GM12878 (cell line): ENCODE data around the gene CCDC71. TPM values are rescaled to one million over a fixed set of nuclear protein-coding genes. Genes with fewer than 3 reads are reported as not detected.

Source experiments
- ATAC-seq: fragments of 200-7000 bp; cut with Tn5 transposase; 3 replicates; pipeline ENCODE4 v1.9.1; 2020; ENCODE audit warnings: mild to moderate bottlenecking, moderate library complexity
- BruUV-seq: library from RNA; stranded (reverse); fragments of 400-500 nt; replicated peaks from 2 replicates; lab custom pipeline; 2021; lab: Mats Ljungman, UMichigan
- CTCF ChIA-PET: fragments of 300-600 bp; sonication (Branson Sonifier 250); formaldehyde crosslinking; extraction: SDS; loops from one replicate; lab custom pipeline; 2021; ENCODE audit warnings: inconsistent platforms; lab: Yijun Ruan, JAX
- POLR2A ChIA-PET: fragments of 350-600 bp; formaldehyde crosslinking; extraction: SDS; loops from one replicate; lab custom pipeline; 2021; ENCODE audit warnings: inconsistent platforms; lab: Charles Lee
- RAD21 ChIA-PET: fragments of 300-600 bp; sonication (Branson Sonifier 250); formaldehyde crosslinking; loops from one replicate; lab custom pipeline; 2023; ENCODE audit warnings: antibody characterized with exemption; ENCODE audit not compliant: unreplicated experiment; lab: Charles Lee
- SMC1A ChIA-PET: fragments of 300-600 bp; sonication (Branson Sonifier 250); formaldehyde crosslinking; loops from one replicate; lab custom pipeline; 2023; ENCODE audit not compliant: unreplicated experiment, uncharacterized antibody; lab: Charles Lee
- DNase-seq: peaks from one replicate; pipeline ENCODE4 v3.0.0-alpha.2; 2011; ENCODE audit warnings: low read depth, low spot score
- FAIRE-seq: peaks from 3 replicates; lab custom pipeline; 2011; peaks lifted over from hg19 to GRCh38; lab: Jason Lieb, UNC
- H2AFZ ChIP-seq: 2 replicates; pipeline ENCODE4 v1.6.0; 2011; ENCODE audit warnings: low read depth, low read length, control low read depth; ENCODE audit not compliant: control insufficient read depth
- H3K27ac ChIP-seq: 2 replicates; pipeline ENCODE4 v1.5.1; 2011; ENCODE audit warnings: control low read depth; ENCODE audit not compliant: control insufficient read depth, insufficient read depth
- H3K27me3 ChIP-seq, 2 experiments: replicated peaks in 1 of 2; 2 replicates each; pipeline versions ENCODE4 v1.6.0 to v1.6.1; 2011; ENCODE audit warnings: low read length in 1 of 2; ENCODE audit not compliant: control insufficient read depth in 2 of 2, insufficient read depth in 2 of 2
- H3K36me3 ChIP-seq, 2 experiments: 2 replicates each; pipeline ENCODE4 v1.5.1; 2011; ENCODE audit warnings: low read length in 1 of 2; ENCODE audit not compliant: control insufficient read depth in 2 of 2, insufficient read depth in 2 of 2
- H3K4me1 ChIP-seq: 2 replicates; pipeline ENCODE4 v1.6.1; 2011; ENCODE audit warnings: mild to moderate bottlenecking, low read length, moderate library complexity, mixed read lengths; ENCODE audit not compliant: control insufficient read depth, insufficient read depth
- H3K4me2 ChIP-seq: 2 replicates; pipeline ENCODE4 v1.6.0; 2011; ENCODE audit warnings: control low read depth; ENCODE audit not compliant: control insufficient read depth, insufficient read depth
- H3K4me3 ChIP-seq: fragments of 200-600 bp; sonication (generic); 2 replicates; pipeline ENCODE4 v1.5.1; 2016
- H3K79me2 ChIP-seq: 2 replicates; pipeline ENCODE4 v1.6.0; 2011; ENCODE audit warnings: low read length; ENCODE audit not compliant: control insufficient read depth, insufficient read depth
- H3K9ac ChIP-seq: 2 replicates; pipeline ENCODE4 v1.8.0; 2011; ENCODE audit warnings: low read length, control low read depth, mixed read lengths; ENCODE audit not compliant: control insufficient read depth, insufficient read depth
- H3K9me3 ChIP-seq: replicated peaks from 3 replicates; pipeline ENCODE4 v1.5.1; 2011; ENCODE audit warnings: mild to moderate bottlenecking, low read length; ENCODE audit not compliant: control insufficient read depth, insufficient read depth
- H4K20me1 ChIP-seq: 2 replicates; pipeline ENCODE4 v1.6.0; 2011; ENCODE audit not compliant: control insufficient read depth, insufficient read depth
- ATF7 ChIP-seq: fragments of 450-650 bp; IDR thresholded peaks from 2 replicates; pipeline ENCODE4 v1.6.1; 2016; ENCODE audit warnings: low read depth, mild to moderate bottlenecking
- BHLHE40 ChIP-seq, 2 experiments: fragments of 450-650 bp in 1 of 2; IDR thresholded peaks; 2 replicates each; pipeline ENCODE4 v1.6.1; 2011 to 2017; ENCODE audit warnings: low read depth in 2 of 2, borderline replicate concordance in 1 of 2, improper control_type of control experiment in 1 of 2, low read length in 1 of 2, mild to moderate bottlenecking in 1 of 2
- DPF2 ChIP-seq: fragments of 450-650 bp; IDR thresholded peaks from 2 replicates; pipeline ENCODE4 v1.6.1; 2017; ENCODE audit warnings: mild to moderate bottlenecking
- EZH2 ChIP-seq: IDR thresholded peaks from 2 replicates; pipeline ENCODE4 v1.6.1; 2012; ENCODE audit warnings: low read depth, mild to moderate bottlenecking, control low read depth, inconsistent platforms, low read length, borderline replicate concordance; ENCODE audit not compliant: control insufficient read depth
- HDGF ChIP-seq: fragments of 450-650 bp; IDR thresholded peaks from 2 replicates; pipeline ENCODE4 v1.6.1; 2016; ENCODE audit warnings: antibody characterized with exemption
- NFYA ChIP-seq: IDR thresholded peaks from 2 replicates; pipeline ENCODE4 v1.6.1; 2011; ENCODE audit warnings: low read depth, mild to moderate bottlenecking, low read length, improper control_type of control experiment, borderline replicate concordance
- NKRF ChIP-seq: fragments of 450-650 bp; conservative IDR thresholded peaks from 2 replicates; pipeline ENCODE4 v1.6.1; 2017; ENCODE audit warnings: mild to moderate bottlenecking, moderate library complexity
- NRF1 ChIP-seq: conservative IDR thresholded peaks from 2 replicates; pipeline ENCODE4 v1.6.1; 2011; ENCODE audit warnings: mild to moderate bottlenecking, low read depth, low read length, improper control_type of control experiment
- TCF7 ChIP-seq: IDR thresholded peaks from 2 replicates; pipeline ENCODE4 v1.6.1; 2014; ENCODE audit warnings: antibody characterized with exemption, borderline replicate concordance
- WGBS: methylation state at CpG from one replicate; pipeline ENCODE4 v1.1.6; 2016; ENCODE audit warnings: low lambda C conversion rate; ENCODE audit not compliant: insufficient replicate concordance, insufficient coverage; ENCODE audit errors: missing lambda C conversion rate; 5-methylcytosine and 5-hydroxymethylcytosine counted together
- in situ Hi-C: fragments of 300-500 bp; cut with MboI; formaldehyde crosslinking; loops from 9 replicates; pipeline ENCODE4 v1.14.3; 2018; ENCODE audit warnings: mixed read lengths
- intact Hi-C: fragments of 100-400 bp; cut with micrococcal nuclease; formaldehyde crosslinking; loops from one replicate; pipeline ENCODE4 v1.14.2; 2022; ENCODE audit not compliant: unreplicated experiment
- polyA plus RNA-seq, 11 experiments: library from polyadenylated mRNA; depleted of rRNA in 4 of 11; unstranded in 6 of 11; stranded (reverse) in 5 of 11; fragments of >200 nt; fragmentation: Nextera tagmentation in 4 of 11; fragmentation: Illumina TruSeq in 1 of 11; extraction: Ambion mirVana in 4 of 11; extraction: Trizol in 1 of 11; gene quantifications; 1 replicate in 1 of 11; 2 replicates in 10 of 11; pipeline versions ENCODE4 v1.2.1 to v1.2.3, GENCODE V29; 2011 to 2016; ENCODE audit warnings: inconsistent platforms in 2 of 11, missing spikeins in 2 of 11, low read depth in 1 of 11
- total RNA-seq, 4 experiments: library from RNA; depleted of rRNA in 3 of 4; stranded (reverse); fragments of >200 nt in 3 of 4; fragmentation: Illumina TruSeq in 1 of 4; extraction: Trizol in 1 of 4; gene quantifications; 2 replicates each; pipeline versions ENCODE4 v1.2.1 to v1.2.3, GENCODE V29; 2013 to 2021

CCDC71 gene
- total and polyA plus RNA-seq, 10 of the 15 experiments (the other 5 are each of a cell fraction or from before 2014, with no cell fraction given): 0.20 to 38.0 (median 16.1) TPM

DNA sequence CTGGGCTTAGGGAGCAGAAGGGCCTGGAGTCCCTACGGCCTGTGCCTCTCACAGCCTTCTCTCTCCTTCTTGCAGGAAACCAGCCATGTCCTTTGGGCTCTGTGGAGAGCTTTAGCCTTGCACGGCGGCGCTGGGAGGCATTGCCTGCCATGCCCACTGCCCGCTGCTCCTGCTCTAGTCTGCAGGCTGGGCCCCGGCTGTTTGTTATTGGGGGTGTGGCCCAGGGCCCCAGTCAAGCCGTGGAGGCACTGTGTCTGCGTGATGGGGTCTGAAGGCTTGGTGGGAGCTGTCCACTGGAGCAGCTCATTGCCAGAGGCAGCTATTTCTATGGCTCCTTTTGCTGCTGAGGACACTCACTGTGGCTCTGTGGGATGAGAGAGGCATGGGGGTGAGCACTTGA, 9.4 kb upstream of the CCDC71 start:
- no peaks in the 10 kb centered on the region for H4K20me1 ChIP-seq
- H3K27me3 ChIP-seq: no peaks in the 10 kb centered on the region
- no peaks in the 10 kb centered on the region for H3K4me1 ChIP-seq
- H2AFZ ChIP-seq: no peak overlapping the region
- ATAC-seq (no peak), FAIRE-seq (no peak), DNase-seq (no peak)
- SMC1A ChIA-PET: no interaction called here
- H3K79me2 ChIP-seq: no peaks in the 10 kb centered on the region
- CTCF ChIA-PET: no interaction called here
- in situ Hi-C loops (no loop called here), intact Hi-C loops (no loop called here)
- no peak overlapping the region for H3K27ac ChIP-seq
- no peak for TF ChIP-seq NRF1
- no peak for TF ChIP-seq DPF2
- no peak for TF ChIP-seq NKRF
- TF ChIP-seq EZH2: no peak
- TF ChIP-seq NFYA: no peak
- no peak for TF ChIP-seq ATF7
- no peak for TF ChIP-seq HDGF
- TF ChIP-seq BHLHE40 (IDR thresholded peaks at IDR 0.05; ENCODE audit: borderline replicate concordance in 1 of 2, low read depth in 2 of 2, low read length in 1 of 2): no peak
- TF ChIP-seq TCF7: no peak
- no TSS peak for BruUV-seq
- RAD21 ChIA-PET: interaction anchor here (0.6 to 1.2 kb wide), 2 partner anchors 188 to 274 kb away, joined by 3 to 4 read pairs; no protein-coding TSS in a partner anchor
- POLR2A ChIA-PET: interaction anchor here (0.6 kb wide), 1 partner anchor 447 kb away, joined by 6 read pairs; no protein-coding TSS in a partner anchor
- no peak overlapping the region for H3K4me3 ChIP-seq
- H3K4me2 ChIP-seq: no peak overlapping the region
- WGBS: 61% methylated on average over 8 of the region's 8 CpGs
- no peaks in the 10 kb centered on the region for H3K36me3 ChIP-seq
- H3K9me3 ChIP-seq: no peaks in the 10 kb centered on the region
- no peak overlapping the region for H3K9ac ChIP-seq
